ENCODE data around the gene TESK2. TPM values are rescaled to one million over a fixed set of nuclear protein-coding genes. Genes with fewer than 3 reads are reported as not detected.

The TESK2 gene
- total and polyA plus RNA-seq, 2 of the 13 experiments (the other 11 are each of a cell fraction or from before 2014, with no cell fraction given), result 5.5 to 9.6 TPM

DNA sequence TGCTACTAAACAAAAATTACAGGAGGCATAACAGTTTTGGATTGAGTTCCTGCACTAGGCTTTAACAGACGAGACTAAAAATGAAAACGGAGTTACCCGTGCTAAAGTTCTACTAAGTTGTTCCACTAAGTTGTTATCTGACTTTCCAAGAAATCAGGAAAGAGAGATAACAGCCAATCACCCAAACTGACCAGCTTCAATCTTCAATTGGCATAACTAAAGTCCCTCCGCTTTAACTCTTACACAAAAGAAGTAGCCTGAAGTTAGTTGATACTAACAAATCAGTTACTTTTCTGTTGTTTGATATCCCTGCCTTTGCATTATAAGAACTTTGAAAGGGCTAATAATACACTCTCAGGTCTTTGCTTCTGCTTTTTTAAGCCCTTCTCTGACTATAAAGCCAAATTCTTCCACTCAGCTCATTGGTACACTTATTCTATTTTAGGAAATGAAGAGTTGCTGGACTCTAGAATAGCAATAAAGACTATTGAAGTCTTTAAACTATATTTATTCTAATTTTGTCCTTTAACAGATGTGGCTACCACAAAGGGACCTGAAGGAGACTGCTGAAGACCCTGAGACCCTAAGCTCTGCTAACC, 61.3 kb downstream of the TESK2 start (continued):
- TF ChIP-seq ZNF264 (CRISPR knock-in tag; IDR thresholded peaks at IDR 0.05) (no peak), HOXD1 (CRISPR knock-in tag; IDR thresholded peaks at IDR 0.05) (no peak)
- TF ChIP-seq, protein P1, sequence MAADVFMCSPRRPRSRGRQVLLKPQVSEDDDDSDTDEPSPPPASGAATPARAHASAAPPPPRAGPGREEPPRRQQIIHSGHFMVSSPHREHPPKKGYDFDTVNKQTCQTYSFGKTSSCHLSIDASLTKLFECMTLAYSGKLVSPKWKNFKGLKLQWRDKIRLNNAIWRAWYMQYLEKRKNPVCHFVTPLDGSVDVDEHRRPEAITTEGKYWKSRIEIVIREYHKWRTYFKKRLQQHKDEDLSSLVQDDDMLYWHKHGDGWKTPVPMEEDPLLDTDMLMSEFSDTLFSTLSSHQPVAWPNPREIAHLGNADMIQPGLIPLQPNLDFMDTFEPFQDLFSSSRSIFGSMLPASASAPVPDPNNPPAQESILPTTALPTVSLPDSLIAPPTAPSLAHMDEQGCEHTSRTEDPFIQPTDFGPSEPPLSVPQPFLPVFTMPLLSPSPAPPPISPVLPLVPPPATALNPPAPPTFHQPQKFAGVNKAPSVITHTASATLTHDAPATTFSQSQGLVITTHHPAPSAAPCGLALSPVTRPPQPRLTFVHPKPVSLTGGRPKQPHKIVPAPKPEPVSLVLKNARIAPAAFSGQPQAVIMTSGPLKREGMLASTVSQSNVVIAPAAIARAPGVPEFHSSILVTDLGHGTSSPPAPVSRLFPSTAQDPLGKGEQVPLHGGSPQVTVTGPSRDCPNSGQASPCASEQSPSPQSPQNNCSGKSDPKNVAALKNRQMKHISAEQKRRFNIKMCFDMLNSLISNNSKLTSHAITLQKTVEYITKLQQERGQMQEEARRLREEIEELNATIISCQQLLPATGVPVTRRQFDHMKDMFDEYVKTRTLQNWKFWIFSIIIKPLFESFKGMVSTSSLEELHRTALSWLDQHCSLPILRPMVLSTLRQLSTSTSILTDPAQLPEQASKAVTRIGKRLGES (CRISPR knock-in tag; IDR thresholded peaks at IDR 0.05; ENCODE audit: borderline replicate concordance), result no peak
- TF ChIP-seq, protein P2, sequence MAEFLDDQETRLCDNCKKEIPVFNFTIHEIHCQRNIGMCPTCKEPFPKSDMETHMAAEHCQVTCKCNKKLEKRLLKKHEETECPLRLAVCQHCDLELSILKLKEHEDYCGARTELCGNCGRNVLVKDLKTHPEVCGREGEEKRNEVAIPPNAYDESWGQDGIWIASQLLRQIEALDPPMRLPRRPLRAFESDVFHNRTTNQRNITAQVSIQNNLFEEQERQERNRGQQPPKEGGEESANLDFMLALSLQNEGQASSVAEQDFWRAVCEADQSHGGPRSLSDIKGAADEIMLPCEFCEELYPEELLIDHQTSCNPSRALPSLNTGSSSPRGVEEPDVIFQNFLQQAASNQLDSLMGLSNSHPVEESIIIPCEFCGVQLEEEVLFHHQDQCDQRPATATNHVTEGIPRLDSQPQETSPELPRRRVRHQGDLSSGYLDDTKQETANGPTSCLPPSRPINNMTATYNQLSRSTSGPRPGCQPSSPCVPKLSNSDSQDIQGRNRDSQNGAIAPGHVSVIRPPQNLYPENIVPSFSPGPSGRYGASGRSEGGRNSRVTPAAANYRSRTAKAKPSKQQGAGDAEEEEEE (CRISPR knock-in tag; IDR thresholded peaks at IDR 0.05; ENCODE audit: borderline replicate concordance), result no peak

- H3K4me3 ChIP-seq (replicated peaks in 1 of 3; ENCODE audit: insufficient read depth in 1 of 3, low read depth in 2 of 3, low read length in 3 of 3), result no peak overlapping the region
- ChIA-PET CTCF (ENCODE audit: low intra/inter-chr PET ratio, low total read pairs) (no interaction called here), POLR2A (no interaction called here)
- in situ Hi-C loops (cut with HindIII; ENCODE audit: extremely low pct_ligation_motif_present, low pct_unique_long_range_greater_than_20kb), result no loop called here
- H3K27me3 ChIP-seq (ENCODE audit: control insufficient read depth in 1 of 2, insufficient read depth in 2 of 2, low read length in 2 of 2), result no peaks in the 10 kb centered on the region; a peak in 1 of 5 replicates
- H2AFZ ChIP-seq (ENCODE audit: low read length), result no peak overlapping the region
- H4K20me1 ChIP-seq (ENCODE audit: insufficient read depth, low read length), result no peaks in the 10 kb centered on the region
- ATAC-seq, result no peak
- no peak for FAIRE-seq
- 83% methylated on average over 4 of the region's 4 CpGs for WGBS (ENCODE audit: low lambda C conversion rate)
- BruUV-seq (replicated peaks), result no TSS peak
- H3K27ac ChIP-seq (ENCODE audit: extremely low read length, insufficient read depth, low read length), result no peak overlapping the region
- no peak overlapping the region for H3K4me2 ChIP-seq (ENCODE audit: low read depth, low read length)
- no peaks in the 10 kb centered on the region for H3K36me3 ChIP-seq (replicated peaks in 1 of 2; ENCODE audit: control insufficient read depth in 1 of 2, insufficient read depth in 2 of 2, low read length in 2 of 2)
- intact Hi-C loops (cut with micrococcal nuclease; ENCODE audit: unreplicated experiment), result no loop called here
- no peak for DNase-seq (ENCODE audit: low spot score)
- H3K9ac ChIP-seq (ENCODE audit: insufficient read depth, low read depth, low read length), result no peak overlapping the region
- no peaks in the 10 kb centered on the region for H3K79me2 ChIP-seq (ENCODE audit: insufficient read depth, low read length)
- 0 out of 2 replicates have a peak, but pooled peaks cover 5% of the 10 kb centered on the region for H3K4me1 ChIP-seq (ENCODE audit: insufficient read depth, low read length)
- H3K9me3 ChIP-seq (ENCODE audit: low read length), result no peaks in the 10 kb centered on the region
- no peak for TF ChIP-seq FLYWCH1 (CRISPR knock-in tag; IDR thresholded peaks at IDR 0.05)
- TF ChIP-seq, protein P3, sequence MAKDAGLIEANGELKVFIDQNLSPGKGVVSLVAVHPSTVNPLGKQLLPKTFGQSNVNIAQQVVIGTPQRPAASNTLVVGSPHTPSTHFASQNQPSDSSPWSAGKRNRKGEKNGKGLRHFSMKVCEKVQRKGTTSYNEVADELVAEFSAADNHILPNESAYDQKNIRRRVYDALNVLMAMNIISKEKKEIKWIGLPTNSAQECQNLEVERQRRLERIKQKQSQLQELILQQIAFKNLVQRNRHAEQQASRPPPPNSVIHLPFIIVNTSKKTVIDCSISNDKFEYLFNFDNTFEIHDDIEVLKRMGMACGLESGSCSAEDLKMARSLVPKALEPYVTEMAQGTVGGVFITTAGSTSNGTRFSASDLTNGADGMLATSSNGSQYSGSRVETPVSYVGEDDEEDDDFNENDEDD (CRISPR knock-in tag; IDR thresholded peaks at IDR 0.05; ENCODE audit: borderline replicate concordance), result no peak
- TF ChIP-seq NAIF1 (CRISPR knock-in tag; IDR thresholded peaks at IDR 0.05; ENCODE audit: borderline replicate concordance), result no peak
- no peak for TF ChIP-seq TOPORS (CRISPR knock-in tag; IDR thresholded peaks at IDR 0.05)
- TF ChIP-seq JDP2 (CRISPR knock-in tag; IDR thresholded peaks at IDR 0.05; ENCODE audit: borderline replicate concordance), result no peak
- TF ChIP-seq ZNF816 (CRISPR knock-in tag; IDR thresholded peaks at IDR 0.05; ENCODE audit: borderline replicate concordance), result no peak
- TF ChIP-seq, protein P4, sequence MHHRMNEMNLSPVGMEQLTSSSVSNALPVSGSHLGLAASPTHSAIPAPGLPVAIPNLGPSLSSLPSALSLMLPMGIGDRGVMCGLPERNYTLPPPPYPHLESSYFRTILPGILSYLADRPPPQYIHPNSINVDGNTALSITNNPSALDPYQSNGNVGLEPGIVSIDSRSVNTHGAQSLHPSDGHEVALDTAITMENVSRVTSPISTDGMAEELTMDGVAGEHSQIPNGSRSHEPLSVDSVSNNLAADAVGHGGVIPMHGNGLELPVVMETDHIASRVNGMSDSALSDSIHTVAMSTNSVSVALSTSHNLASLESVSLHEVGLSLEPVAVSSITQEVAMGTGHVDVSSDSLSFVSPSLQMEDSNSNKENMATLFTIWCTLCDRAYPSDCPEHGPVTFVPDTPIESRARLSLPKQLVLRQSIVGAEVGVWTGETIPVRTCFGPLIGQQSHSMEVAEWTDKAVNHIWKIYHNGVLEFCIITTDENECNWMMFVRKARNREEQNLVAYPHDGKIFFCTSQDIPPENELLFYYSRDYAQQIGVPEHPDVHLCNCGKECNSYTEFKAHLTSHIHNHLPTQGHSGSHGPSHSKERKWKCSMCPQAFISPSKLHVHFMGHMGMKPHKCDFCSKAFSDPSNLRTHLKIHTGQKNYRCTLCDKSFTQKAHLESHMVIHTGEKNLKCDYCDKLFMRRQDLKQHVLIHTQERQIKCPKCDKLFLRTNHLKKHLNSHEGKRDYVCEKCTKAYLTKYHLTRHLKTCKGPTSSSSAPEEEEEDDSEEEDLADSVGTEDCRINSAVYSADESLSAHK (CRISPR knock-in tag; IDR thresholded peaks at IDR 0.05; ENCODE audit: borderline replicate concordance), result no peak
- TF ChIP-seq ZNF780A (CRISPR knock-in tag; IDR thresholded peaks at IDR 0.05), result no peak
- no peak for TF ChIP-seq MTA1 (CRISPR knock-in tag; IDR thresholded peaks at IDR 0.05; ENCODE audit: borderline replicate concordance)
These were observed 66.9 kb downstream of the TESK2 start for GRCh38 chr1:45423906-45424678.
